SKM-1 treated with dmso at 0.1 percent for 144 hours (cell line): Measurements from ENCODE around the gene TRIM54.

Experiments used
- DNase-seq: peaks from one replicate; lab custom pipeline; 2025; ENCODE audit not compliant: unreplicated experiment; lab: John Stamatoyannopoulos, UW

The TRIM54 gene, protein sequence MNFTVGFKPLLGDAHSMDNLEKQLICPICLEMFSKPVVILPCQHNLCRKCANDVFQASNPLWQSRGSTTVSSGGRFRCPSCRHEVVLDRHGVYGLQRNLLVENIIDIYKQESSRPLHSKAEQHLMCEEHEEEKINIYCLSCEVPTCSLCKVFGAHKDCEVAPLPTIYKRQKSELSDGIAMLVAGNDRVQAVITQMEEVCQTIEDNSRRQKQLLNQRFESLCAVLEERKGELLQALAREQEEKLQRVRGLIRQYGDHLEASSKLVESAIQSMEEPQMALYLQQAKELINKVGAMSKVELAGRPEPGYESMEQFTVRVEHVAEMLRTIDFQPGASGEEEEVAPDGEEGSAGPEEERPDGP

GRCh38 chr2:27281855-27282559, at the start of gene TRIM54:
TRIM54 (plus strand) TSS chr2:27282429; CDS start chr2:27282732, 303 bp downstream.
- DNase-seq = no peak

- no peak for DNase-seq
Observed at GRCh38 chr2:27233341-27233740, 48.9 kb upstream of the TRIM54 start.

DNA sequence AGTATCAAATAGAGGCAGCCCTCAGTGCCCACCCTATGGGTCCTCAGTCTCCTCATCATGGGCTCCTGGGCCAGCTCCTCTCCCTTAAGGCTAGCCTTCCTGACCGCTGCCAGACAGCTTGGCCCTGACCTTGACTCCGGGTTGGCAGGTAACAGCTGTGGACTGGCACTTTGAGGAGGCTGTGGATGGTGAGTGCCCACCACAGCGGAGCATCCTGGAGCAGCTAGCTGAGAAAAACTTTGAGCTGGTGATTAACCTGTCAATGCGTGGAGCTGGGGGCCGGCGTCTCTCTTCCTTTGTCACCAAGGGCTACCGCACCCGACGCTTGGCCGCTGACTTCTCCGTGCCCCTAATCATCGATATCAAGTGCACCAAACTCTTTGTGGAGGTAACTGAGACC, 46.1 kb upstream of the TRIM54 start:
- DNase-seq = no peak

DNA sequence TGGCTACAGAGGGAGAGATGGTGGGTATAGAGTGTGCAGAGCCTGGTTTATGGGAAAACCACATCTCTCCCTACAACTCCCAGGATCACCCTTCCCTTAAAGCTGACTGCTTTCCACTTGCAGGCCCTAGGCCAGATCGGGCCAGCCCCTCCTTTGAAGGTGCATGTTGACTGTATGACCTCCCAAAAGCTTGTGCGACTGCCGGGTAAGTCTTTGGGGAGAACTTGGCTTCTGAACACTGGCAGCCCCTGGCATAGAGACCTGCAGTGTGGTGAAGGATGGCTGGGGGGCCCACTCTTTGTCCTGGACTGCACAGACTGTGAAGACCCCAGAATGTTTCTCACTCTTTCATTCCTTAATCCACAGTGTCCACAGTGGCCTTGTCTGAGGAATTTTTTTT, 45.6 kb upstream of the TRIM54 start:
- DNase-seq = no peak

GRCh38 chr2:27237341-27237945, 44.8 kb upstream of the TRIM54 start:
- DNase-seq = no peak

- DNase-seq = no peak
Observed at GRCh38 chr2:27238976-27239375, 43.3 kb upstream of the TRIM54 start.

DNA sequence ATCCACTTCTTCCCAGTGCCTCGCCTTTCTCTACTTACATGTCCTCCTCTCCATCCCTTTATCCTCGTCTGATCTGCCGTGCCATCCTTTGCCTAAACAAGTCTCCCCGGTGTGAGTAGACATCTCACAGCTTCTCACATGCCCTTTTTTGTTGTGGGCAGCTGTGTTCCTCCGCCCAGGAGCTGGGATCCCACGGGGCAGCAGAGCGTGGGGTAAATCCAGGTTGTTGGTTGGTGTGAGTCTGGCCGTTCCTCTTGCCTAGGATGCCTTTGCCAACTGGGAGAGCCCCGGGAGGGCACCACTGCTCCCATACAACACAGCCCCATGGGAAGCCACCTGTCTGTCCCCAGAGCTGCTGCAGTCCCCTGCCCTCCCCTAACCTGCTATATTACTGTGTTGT, 41.8 kb upstream of the TRIM54 start:
- no peak for DNase-seq

- no peak for DNase-seq
Observed at GRCh38 chr2:27241761-27242613, 40.2 kb upstream of the TRIM54 start.

DNA sequence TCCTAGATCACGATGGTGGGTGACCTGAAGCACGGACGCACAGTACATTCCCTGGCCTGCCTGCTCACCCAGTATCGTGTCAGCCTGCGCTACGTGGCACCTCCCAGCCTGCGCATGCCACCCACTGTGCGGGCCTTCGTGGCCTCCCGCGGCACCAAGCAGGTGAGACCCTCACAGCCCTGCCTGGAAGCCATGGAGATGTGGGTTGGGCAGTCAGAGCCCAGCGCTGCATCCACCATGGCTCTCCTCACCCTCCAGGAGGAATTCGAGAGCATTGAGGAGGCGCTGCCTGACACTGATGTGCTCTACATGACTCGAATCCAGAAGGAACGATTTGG, 39.6 kb upstream of the TRIM54 start:
- no peak for DNase-seq

DNA sequence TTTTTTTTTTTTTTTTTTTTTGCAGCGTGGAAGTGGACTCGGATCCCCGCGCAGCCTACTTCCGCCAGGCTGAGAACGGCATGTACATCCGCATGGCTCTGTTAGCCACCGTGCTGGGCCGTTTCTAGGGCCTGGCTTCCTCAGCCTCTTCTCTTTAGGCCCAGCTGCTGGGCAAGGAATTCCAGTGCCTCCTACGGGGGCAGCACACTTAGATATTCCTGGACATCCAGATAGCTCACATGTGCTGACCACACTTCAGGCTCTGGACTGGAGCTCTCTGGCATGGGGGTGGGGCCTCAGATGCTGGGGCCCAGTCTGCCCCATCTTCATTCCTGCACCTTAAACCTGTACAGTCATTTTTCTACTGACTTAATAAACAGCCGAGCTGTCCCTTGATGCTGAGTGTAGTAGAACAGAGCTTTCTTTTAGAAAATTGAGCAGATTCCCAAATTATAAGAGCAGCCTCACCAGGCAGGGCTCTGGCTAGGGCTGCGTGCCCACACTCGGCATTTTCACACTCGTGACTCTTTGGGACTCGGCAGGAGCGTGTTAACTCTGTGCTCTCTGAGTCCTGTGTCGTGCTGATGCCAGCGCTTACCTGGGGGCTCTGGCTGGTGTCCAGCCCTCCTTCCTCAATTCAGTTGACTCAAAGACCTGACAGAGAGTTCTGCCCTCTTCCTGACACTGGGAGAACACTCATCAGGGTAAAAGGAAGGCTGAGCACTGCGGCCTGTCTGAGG, 38.7 kb upstream of the TRIM54 start:
- no peak for DNase-seq

DNA sequence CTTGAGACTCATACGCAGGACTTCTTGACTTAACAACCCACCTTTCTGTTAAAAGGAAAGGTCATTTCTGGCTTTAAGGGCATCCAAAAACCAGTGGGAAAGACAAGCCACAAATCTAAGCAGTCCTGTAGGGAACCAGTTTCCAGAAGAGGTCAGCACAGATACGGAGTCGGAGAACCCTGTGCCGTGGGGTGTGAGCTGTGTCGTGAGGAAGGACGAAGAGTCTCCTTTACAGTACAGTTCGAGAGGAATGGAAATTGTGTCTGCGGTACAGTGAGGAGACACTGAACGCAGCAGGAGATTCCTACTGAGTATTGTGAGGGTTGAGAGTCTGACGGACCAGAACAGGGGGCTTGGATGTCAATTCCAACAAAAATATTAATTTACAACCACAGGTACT, 37.1 kb upstream of the TRIM54 start:
- DNase-seq = no peak

- DNase-seq = no peak
Observed at GRCh38 chr2:27245626-27246025, 36.6 kb upstream of the TRIM54 start.

GRCh38 chr2:27247893-27248292, 34.3 kb upstream of the TRIM54 start:
- DNase-seq = no peak

DNA sequence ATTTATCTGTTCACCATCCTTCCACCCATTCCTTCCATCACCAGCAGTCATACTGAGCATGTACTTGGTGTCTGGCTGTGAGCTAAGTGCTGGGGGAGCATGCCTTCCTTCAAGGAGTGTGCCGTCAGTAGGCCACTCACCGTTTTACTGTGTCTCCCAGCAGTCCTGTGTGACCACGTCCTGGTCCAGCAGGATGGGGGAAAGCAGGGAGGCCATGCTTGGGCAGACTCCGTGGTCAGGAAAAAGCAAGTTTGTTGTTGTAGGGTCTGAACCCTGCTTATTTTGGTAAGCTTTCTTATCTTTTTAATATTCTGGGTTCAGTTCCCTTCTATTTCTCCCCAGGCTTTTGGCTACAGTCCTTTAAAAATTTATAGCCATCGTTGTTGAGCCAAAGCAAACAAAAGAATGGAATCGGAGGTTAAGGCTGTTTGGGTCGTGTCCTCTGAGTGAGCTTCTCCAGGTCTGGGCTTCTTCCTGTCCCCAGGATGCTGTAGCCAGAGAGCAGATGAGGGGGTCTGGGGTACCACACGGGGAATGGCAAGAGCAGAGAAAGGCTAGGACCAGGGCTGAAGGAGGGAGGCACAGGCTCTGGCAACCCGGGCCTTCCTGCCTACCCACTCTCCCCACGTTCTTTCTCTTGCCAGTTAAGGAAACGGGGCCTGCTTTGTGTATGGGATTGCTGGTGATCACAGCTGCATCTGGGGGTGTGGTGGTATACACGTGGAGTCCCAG, 32.9 kb upstream of the TRIM54 start:
- DNase-seq = no peak

- DNase-seq = peak; percentile 59
Observed at GRCh38 chr2:27249891-27250651, 32.2 kb upstream of the TRIM54 start.

GRCh38 chr2:27250652-27251379, 31.4 kb upstream of the TRIM54 start:
- no peak for DNase-seq

- no peak for DNase-seq
Observed at GRCh38 chr2:27251766-27252165, 30.5 kb upstream of the TRIM54 start.

DNA sequence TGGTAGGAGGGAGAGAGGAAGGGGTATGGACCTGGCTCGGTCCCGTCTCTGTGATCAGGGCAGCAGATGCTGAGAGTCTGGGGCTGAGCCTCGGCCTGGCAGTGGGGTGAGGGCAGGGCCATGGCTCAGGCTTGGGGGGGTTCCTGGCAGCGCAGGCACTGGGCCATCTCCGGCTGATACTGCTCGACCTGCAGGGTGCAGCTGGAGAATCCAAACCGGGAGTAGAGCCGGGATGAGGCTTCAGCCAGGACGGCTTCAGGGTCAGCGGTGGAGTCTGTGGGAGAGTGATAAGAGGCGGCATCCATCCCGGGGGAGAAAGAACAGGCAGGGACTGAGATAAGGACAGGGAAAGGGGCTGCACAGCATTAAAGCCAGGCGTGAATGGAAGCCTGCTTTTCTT, 27.0 kb upstream of the TRIM54 start:
- no peak for DNase-seq

GRCh38 chr2:27255660-27256059, 26.6 kb upstream of the TRIM54 start:
- no peak for DNase-seq
